OCI-LY7 (cell line): ENCODE data around the gene CACNA1I. TPM values are rescaled to one million over a fixed set of nuclear protein-coding genes. Genes with fewer than 3 reads are reported as not detected.

Experiments used
- BruUV-seq: library from RNA; stranded (reverse); fragments of 400-500 nt; replicated peaks from 2 replicates; lab custom pipeline; 2021; lab: Mats Ljungman, UMichigan
- CTCF ChIA-PET: fragments of 300-600 bp; sonication (Branson Sonifier 250); formaldehyde crosslinking; loops from one replicate; lab custom pipeline; 2022; ENCODE audit warnings: antibody characterized with exemption; ENCODE audit not compliant: unreplicated experiment; lab: Charles Lee
- POLR2A ChIA-PET: fragments of 300-600 bp; sonication (Branson Sonifier 250); formaldehyde crosslinking; loops from one replicate; lab custom pipeline; 2022; ENCODE audit warnings: antibody characterized with exemption; lab: Charles Lee
- DNase-seq: peaks from one replicate; pipeline ENCODE4 v3.0.0-alpha.2; 2015; ENCODE audit warnings: low spot score
- H2AFZ ChIP-seq: fragments of 200-600 bp; sonication (generic), shearing (Covaris generic); 2 replicates; pipeline ENCODE4 v1.6.1; 2014; ENCODE audit warnings: mild to moderate bottlenecking, antibody characterized with exemption, low read length, moderate library complexity
- H3K27ac ChIP-seq: fragments of 200-600 bp; sonication (generic); 2 replicates; pipeline ENCODE4 v1.5.1; 2014; ENCODE audit warnings: mixed run types, low read depth, mild to moderate bottlenecking, moderate library complexity, low read length, inconsistent platforms; ENCODE audit not compliant: poor library complexity, severe bottlenecking
- H3K36me3 ChIP-seq: fragments of 200-600 bp; sonication (generic); 2 replicates; pipeline ENCODE4 v1.6.1; 2014; ENCODE audit warnings: mild to moderate bottlenecking, antibody characterized with exemption, low read length, moderate library complexity, mixed read lengths; ENCODE audit not compliant: insufficient read depth
- H3K4me1 ChIP-seq: fragments of 200-600 bp; sonication (generic); 2 replicates; pipeline ENCODE4 v1.5.1; 2014; ENCODE audit warnings: mild to moderate bottlenecking, low read length; ENCODE audit not compliant: insufficient read depth, poor library complexity, severe bottlenecking
- H3K4me2 ChIP-seq: fragments of 200-600 bp; sonication (generic); 2 replicates; pipeline ENCODE4 v1.6.1; 2014; ENCODE audit warnings: mild to moderate bottlenecking, low read length
- H3K4me3 ChIP-seq: fragments of 200-600 bp; sonication (generic); 2 replicates; pipeline ENCODE4 v1.5.1; 2014; ENCODE audit warnings: mild to moderate bottlenecking, low read depth, low read length; ENCODE audit not compliant: poor library complexity, severe bottlenecking
- H3K79me2 ChIP-seq: fragments of 200-600 bp; sonication (generic); 2 replicates; pipeline ENCODE4 v1.6.1; 2016; ENCODE audit warnings: low read depth, mild to moderate bottlenecking, low read length, moderate library complexity, mixed read lengths; ENCODE audit not compliant: insufficient read depth
- H3K9me2 ChIP-seq: fragments of 200-600 bp; sonication (generic); 2 replicates; pipeline ENCODE4 v1.6.1; 2016; ENCODE audit warnings: mild to moderate bottlenecking, low read length, mixed read lengths; ENCODE audit not compliant: insufficient read depth
- H3K9me3 ChIP-seq: fragments of 200-600 bp; sonication (generic); 2 replicates; pipeline ENCODE4 v1.6.1; 2014; ENCODE audit warnings: mild to moderate bottlenecking, mixed run types, low read length, mixed read lengths
- H4K20me1 ChIP-seq: fragments of 200-600 bp; sonication (generic); 2 replicates; pipeline ENCODE4 v1.6.1; 2014; ENCODE audit warnings: mild to moderate bottlenecking, antibody characterized with exemption, low read length, moderate library complexity, mixed read lengths; ENCODE audit not compliant: insufficient read depth
- EZH2phosphoT487 ChIP-seq: fragments of 200-600 bp; sonication (generic); IDR thresholded peaks from 2 replicates; pipeline ENCODE4 v1.6.1; 2018; ENCODE audit warnings: low read depth, borderline replicate concordance, mild to moderate bottlenecking, mixed run types, antibody characterized with exemption, low read length, moderate library complexity, mixed read lengths
- intact Hi-C: fragments of 100-400 bp; cut with micrococcal nuclease; formaldehyde crosslinking; loops from one replicate; pipeline ENCODE4 v1.10.0; 2022; ENCODE audit not compliant: unreplicated experiment
- total RNA-seq, 2 experiments: library from RNA; depleted of rRNA in 1 of 2; stranded (reverse); fragments of >200 nt in 1 of 2; shearing (Covaris generic) in 1 of 2; gene quantifications; 2 replicates each; pipeline ENCODE4 v1.2.3, GENCODE V29; 2014 to 2022
- TF ChIP-seq, protein P1 (sequence below): fragments of 200-600 bp; sonication (generic); conservative IDR thresholded peaks from 2 replicates; pipeline ENCODE4 v1.5.1; 2014; ENCODE audit warnings: mild to moderate bottlenecking, antibody characterized with exemption, low read length, moderate library complexity, mixed read lengths

Gene CACNA1I
- total RNA-seq, 2 experiments from 2014 or later: 0.03 TPM; not detected in 1

DNA sequence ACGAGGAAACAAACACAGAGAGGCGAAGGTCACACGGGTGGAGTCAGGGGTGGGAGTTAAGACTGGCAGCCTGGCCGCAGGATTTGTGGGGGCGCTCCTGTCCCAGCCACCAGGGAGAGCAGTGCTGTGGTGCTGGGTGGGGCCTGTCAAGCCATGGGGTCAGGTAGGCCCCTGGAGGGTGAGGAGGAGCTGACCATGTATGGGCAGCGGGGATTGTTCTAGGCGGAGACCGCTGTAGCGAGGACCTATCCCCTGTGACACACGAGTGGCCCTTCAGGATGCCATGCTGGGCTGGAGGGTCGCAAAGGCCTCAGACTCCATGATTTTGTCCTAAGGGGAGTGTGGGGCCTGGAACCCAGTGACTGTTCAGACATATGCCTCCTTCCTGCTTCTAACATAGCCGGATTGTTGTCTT, 36.5 kb upstream of the CACNA1I start:
- H3K9me2 ChIP-seq: no peaks in the 10 kb centered on the region
- H3K79me2 ChIP-seq: peaks cover 27% of the 10 kb centered on the region
- no peak overlapping the region for H3K27ac ChIP-seq
- H2AFZ ChIP-seq: peak overlapping the region; percentile 70; the same call in 1 of the 2 replicates
- intact Hi-C loops: loop anchor here (1.0 to 10.0 kb wide), 4 partner anchors 411 to 641 kb away; partner anchors contain the start of gene TNRC6B
- TF ChIP-seq, protein P1, sequence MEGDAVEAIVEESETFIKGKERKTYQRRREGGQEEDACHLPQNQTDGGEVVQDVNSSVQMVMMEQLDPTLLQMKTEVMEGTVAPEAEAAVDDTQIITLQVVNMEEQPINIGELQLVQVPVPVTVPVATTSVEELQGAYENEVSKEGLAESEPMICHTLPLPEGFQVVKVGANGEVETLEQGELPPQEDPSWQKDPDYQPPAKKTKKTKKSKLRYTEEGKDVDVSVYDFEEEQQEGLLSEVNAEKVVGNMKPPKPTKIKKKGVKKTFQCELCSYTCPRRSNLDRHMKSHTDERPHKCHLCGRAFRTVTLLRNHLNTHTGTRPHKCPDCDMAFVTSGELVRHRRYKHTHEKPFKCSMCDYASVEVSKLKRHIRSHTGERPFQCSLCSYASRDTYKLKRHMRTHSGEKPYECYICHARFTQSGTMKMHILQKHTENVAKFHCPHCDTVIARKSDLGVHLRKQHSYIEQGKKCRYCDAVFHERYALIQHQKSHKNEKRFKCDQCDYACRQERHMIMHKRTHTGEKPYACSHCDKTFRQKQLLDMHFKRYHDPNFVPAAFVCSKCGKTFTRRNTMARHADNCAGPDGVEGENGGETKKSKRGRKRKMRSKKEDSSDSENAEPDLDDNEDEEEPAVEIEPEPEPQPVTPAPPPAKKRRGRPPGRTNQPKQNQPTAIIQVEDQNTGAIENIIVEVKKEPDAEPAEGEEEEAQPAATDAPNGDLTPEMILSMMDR: no peak
- no peak for TF ChIP-seq EZH2phosphoT487
- peaks cover 25% of the 10 kb centered on the region for H3K36me3 ChIP-seq
- no peak overlapping the region for H3K4me2 ChIP-seq
- H4K20me1 ChIP-seq: peaks cover 3% of the 10 kb centered on the region; the same call in 1 of the 2 replicates
- no peaks in the 10 kb centered on the region for H3K9me3 ChIP-seq
- no TSS peak for BruUV-seq
- H3K4me3 ChIP-seq: no peak overlapping the region
- H3K4me1 ChIP-seq: peaks cover 41% of the 10 kb centered on the region
- ChIA-PET CTCF (interaction anchor here (1.4 kb wide), 1 partner anchor 510 kb away, joined by 4 read pairs; no protein-coding TSS in a partner anchor), POLR2A (no interaction called here)
- DNase-seq: no peak

DNA sequence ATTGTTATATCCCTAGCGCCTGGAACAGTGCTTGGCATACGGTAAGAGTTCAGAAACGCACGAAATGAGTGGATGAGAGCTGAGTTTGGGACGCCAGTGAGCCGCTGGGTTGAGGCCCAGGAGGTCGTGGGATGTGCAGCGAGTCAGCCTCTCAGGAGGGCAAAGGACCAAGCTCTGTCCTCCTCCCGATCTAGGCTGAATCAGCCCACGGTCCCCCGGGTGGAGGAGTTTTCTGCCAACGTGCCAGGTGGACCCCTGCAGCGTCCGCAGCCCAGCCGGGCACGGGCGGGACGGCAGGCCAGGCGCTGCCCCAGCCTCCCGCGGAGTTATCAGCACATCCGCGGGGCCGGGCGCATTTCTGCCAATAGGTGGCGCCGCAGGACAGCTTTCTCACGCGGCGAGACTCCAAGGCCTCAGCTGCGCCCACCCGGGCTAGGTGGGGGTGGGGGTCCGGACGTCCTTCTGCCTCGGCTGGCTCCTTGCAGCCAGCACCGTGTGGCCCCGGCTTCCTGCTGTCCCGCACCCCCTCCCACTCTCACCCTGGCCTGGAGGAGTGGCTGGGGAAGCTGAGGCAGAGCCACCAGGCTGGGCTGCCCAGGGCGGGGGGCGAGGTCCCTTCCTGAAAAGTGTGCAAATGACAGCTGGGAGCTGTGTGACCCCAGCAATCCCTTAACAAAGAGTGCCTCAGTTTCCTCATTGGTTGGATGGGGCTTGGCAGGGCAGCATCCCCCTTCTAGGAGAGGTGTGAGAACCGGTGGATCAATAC, 35.8 kb upstream of the CACNA1I start:
- POLR2A ChIA-PET: no interaction called here
- Histone ChIP-seq H3K4me2 (no peak overlapping the region), H3K79me2 (peaks cover 26% of the 10 kb centered on the region), H3K4me1 (peaks cover 36% of the 10 kb centered on the region), H3K9me3 (no peaks in the 10 kb centered on the region), H3K9me2 (no peaks in the 10 kb centered on the region), H4K20me1 (peaks cover 3% of the 10 kb centered on the region; the same call in 1 of the 2 replicates), H3K27ac (no peak overlapping the region), H3K36me3 (peaks cover 20% of the 10 kb centered on the region), H2AFZ (peak overlapping the region; percentile 70), H3K4me3 (no peak overlapping the region)
- TF ChIP-seq, protein P1: peak; percentile 92
- TF ChIP-seq EZH2phosphoT487: no peak
- CTCF ChIA-PET: interaction anchor here (1.4 kb wide), 1 partner anchor 509 kb away, joined by 4 read pairs; no protein-coding TSS in a partner anchor
- BruUV-seq: no TSS peak
- DNase-seq: peak; percentile 78
- intact Hi-C loops: loop anchor here (1.0 to 10.0 kb wide), 4 partner anchors 410 to 640 kb away; partner anchors contain the start of gene TNRC6B

DNA sequence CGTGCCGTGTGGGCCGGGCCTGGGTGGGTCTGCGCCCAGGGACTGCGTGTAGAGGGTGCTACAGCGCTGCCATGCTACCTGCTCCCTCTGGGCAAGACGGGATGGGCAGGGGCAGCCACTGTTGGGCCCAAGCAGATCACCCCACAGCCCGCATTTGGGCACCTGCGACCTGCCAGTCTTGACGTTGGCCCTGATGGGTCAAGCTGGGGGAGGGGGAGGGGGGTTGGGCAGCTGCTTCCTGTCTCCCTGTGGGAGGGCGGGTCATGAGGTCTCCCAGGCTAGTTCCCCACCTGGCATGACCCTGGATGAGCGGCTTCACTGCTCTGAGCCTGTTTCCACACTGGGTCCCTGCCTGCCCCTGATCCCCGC, 35.2 kb upstream of the CACNA1I start:
- H3K79me2 ChIP-seq: peaks cover 21% of the 10 kb centered on the region
- no TSS peak for BruUV-seq
- intact Hi-C loops: loop anchor here (10.0 kb wide), 2 partner anchors 409 to 639 kb away; partner anchors contain the start of gene TNRC6B
- TF ChIP-seq EZH2phosphoT487: no peak
- H3K9me2 ChIP-seq: no peaks in the 10 kb centered on the region
- peaks cover 14% of the 10 kb centered on the region for H3K36me3 ChIP-seq
- H3K4me2 ChIP-seq: no peak overlapping the region
- no peak overlapping the region for H3K27ac ChIP-seq
- no peaks in the 10 kb centered on the region for H3K9me3 ChIP-seq
- ChIA-PET POLR2A (no interaction called here), CTCF (no interaction called here)
- no peak for DNase-seq
- H4K20me1 ChIP-seq: peaks cover 3% of the 10 kb centered on the region; the same call in 1 of the 2 replicates
- H3K4me3 ChIP-seq: no peak overlapping the region
- no peak overlapping the region for H2AFZ ChIP-seq
- peaks cover 30% of the 10 kb centered on the region for H3K4me1 ChIP-seq
